ENCODE results near the gene GID4.

The GID4 gene

DNA sequence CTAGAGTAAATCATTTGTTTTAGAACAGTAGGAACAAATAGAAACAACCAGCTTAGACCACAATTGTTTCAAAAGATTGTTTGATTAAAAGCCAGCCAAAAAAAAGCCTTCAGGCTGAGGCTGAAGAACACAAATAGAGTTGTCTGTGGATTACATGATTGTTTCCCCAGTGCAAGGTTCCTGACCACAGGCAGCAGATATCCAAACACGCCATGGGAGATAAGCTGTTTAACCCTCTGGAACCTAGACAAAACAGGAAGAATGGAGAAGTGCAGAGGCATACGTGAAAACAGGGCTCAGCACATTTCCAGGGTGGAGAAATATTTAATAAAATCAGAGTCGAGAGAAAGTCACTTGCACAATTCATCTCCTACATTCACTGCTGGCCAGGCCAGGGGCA lies 21.2 kb upstream of the GID4 start:
- no peak for DNase-seq

DNA sequence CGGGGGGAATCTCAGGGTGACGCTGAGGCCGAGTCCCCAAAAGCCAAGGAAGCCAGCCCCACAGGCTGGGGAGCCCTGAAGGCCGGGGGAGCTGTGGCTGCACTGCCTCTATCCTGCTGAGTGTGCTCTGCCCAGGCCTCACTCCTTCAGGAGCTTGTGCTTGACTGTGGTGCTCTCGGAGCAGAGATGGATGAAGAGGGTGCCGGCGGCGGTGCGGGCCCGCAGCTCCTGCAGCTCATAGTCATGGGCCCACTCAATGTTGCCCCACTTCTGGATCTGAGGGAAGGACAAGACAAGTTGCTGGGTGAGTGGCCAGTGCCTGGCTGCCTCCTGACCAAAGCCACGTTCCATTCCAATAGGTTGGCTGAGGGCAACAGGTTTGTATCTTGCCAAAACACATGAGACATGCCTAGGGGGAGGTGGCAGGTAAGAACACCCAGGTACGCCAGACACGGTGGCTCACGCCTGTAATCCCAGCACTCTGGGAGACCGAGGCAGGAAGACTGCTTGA lies 20.7 kb upstream of the GID4 start:
- DNase-seq = no peak

DNA sequence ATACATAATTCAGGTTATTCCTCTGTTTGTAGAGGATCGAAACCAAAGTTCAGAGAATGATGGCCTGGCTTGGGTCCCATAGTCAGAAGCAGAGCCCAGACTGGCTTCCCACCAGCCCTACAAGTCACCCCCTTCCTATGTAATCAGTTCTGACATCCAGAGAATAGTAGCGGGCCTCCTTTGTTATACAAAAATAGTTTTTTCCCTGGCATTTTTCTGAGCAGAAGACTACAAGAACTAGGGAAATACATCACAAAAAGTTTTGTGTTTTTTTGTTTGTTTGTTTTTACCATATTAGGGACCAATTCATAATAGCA lies 19.4 kb upstream of the GID4 start:
- no peak for DNase-seq

DNA sequence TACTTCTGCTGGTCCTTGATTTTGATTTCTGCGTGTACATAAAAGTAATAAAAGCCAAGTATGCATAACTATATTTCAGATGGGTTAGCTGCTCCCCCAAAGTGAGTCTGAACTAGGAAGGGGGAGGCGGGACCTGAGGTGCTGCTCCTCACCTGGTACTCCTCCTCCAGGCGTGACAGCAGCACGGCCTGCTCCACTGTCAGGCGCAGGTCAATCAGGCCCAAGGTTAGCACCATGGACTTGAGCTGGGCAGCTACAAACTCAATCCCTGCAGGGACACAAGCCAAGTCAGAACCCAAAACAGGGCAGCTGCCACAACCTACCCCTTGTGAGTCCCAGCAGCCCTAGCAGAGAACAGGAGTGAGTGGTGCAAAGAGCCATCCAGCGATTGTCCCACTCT lies 18.2 kb upstream of the GID4 start:
- no peak for DNase-seq

DNA sequence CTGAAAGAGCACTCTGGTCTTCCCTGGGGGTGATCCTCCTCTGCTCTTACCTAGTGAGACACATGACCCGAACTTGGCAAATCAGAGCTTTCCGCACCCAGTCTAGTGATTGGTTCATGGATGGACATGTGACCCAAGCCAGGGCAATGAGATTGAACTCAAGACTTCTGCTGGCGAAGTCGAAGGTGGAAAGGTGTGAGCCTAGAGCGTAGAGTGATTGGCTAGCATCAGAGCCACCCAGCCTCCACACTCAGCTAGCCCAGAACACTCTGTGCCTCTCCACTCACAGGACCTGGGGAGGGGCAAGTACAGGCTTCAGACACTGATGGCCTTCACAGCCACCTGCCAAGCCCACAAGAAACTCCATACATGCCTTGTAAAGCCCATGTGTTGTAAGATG lies 17.8 kb upstream of the GID4 start:
- no peak for DNase-seq

DNA sequence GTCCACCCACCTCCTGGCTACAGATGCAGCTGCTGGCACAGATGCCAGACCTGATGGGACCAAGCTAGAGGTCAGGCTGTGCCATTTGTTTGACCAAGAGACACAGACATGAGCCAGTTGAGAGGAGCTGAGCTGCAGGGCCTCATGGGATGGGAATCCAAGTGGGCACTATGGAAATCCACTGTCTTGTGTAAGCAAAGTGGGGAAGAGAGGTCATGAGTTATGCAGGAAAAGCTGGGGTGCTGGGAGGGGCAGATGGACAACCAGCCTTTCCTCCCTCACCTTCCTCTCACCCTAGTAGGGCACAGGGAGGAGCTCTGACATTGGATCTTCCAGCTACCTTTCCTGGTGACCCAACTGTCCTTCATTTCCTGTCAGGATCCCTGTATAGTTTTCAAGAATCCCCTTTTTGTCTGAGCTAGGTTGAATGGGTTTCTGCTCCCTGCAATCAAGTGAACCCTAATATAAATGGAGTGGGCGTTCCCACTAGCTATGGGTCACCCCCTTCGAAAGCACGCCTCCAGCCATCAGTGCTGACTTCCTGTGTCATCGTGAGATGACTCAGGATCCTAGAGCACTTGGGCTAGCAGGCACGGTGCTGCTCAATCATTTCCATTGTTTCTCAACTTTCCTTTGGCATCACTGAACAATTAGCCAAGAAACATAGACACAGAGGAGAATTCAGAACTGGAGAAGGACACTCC lies 13.8 kb upstream of the GID4 start:
- no peak for DNase-seq

DNA sequence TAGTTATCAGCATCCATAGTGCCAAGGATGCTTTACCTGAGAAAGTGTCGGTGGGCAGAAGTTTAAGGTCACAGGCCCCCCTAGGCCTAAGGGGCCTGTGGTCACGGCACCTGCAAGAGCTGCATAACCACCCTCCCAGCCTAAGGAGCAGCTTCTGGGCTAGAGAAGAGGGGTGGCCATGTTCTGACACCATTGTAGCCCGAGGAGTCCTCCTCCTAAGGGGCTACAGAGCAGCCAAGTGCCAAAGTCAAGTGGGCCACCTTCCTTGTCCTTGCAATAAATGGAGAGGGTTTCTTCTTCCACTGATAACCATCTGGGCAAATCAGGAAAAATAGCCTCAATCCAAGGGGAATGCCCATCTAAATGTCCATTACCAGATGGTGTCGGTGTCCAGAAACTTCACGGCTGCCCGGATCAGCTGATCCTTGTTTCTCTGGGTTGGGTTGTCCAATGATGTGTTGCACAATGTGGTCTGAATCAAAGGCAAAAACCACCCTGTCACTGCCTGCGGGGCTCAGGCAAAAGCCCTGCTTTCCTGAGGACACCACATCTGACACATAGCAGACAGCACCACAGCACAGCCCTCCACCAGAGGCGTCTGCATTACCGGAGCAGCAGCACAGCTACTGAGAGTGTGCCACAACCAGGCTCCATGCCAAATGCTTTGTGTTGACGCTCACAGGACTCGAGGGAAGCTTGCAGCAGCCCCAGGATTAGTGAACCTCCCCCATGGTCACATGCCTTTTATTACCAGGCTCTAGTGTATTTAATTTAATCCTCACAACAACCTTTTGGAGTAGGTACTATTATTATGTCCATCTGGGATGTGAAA lies 13.0 kb upstream of the GID4 start:
- peak; percentile 66 for DNase-seq

DNA sequence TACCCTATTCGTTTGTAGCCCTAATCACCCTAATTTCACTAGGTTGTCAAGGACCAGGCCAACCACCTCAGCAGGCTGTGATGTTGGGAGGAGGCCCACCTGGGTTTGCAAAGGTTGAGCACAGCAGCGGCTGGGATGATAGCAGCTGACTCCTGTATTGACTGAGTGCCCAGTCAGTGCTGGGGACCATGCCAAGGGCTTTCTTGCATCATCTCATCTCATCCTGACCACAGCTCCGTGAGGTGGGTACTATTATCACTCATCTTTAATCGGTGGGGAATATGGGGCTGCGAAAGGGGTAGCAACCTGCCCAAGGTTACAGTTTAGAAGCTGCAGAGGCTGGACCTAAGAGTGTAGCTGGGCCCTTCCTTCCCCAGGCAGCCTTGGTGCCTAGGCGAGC lies 11.9 kb upstream of the GID4 start:
- no peak for DNase-seq

DNA sequence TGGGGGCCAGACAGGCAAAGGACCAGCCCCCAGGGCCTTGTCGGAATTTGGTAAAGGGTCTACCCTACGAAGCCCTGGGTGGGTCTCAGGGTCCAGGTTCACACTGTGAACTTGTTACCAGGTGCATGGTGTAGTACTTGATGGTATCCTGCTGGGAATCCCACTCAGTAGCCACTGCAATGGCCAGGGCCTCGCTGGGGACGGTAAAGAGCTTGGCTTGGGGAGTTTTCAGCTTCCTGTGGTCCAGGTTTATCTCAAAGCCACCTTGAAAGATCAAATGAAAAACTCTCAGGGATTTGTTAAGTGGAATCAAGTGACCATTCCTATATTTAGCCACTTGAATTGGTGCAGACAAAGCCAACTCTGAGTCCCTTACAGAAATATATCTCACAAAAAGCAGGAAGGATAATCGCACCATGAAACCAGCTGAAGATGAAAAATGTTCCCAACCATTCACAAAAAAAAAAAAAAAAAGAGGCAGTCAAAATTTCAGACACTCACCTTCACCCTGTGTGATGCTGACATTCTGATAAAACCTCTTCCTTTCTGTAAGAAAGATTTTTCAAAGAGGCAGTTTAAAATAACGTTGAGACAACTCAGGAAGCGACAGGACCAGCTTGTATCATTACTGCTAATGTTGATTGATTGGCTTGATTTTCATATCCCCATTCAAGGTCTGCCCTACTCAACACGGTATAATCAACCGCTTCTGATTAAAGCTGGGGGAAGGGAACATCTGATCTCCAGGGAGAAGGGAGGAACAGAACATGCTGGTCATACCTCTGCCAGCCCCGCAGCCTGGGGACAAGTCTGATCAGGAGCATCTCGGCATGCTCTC lies 10.9 kb upstream of the GID4 start:
- peak; percentile 55 for DNase-seq

DNA sequence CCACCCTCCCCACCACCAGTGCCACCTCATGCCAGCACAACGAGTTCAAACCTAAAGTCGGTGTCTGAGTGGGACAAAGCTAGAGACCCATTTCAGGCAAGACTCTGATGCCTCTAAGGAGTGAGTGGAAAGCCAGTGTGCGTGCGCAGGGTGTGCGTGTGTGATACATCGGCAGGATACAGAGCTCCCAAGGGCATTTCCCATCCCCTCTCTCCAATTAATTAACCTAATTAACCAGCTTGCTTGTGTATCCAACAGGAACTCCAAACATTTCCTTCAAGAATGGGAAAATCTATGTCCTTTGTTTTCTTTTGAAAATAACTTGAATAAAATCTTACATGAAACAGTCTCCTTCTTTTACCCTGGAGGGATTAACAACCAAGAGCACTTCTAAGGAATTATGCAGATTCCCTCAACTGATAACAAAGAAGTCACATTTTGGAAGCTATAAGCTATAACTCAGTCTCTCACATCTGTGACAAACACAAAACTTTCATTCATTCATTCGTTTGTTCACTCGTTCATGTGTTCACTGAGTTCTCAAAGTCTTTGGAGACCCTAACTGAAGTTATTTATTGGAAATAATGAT lies 10.2 kb upstream of the GID4 start:
- no peak for DNase-seq

DNA sequence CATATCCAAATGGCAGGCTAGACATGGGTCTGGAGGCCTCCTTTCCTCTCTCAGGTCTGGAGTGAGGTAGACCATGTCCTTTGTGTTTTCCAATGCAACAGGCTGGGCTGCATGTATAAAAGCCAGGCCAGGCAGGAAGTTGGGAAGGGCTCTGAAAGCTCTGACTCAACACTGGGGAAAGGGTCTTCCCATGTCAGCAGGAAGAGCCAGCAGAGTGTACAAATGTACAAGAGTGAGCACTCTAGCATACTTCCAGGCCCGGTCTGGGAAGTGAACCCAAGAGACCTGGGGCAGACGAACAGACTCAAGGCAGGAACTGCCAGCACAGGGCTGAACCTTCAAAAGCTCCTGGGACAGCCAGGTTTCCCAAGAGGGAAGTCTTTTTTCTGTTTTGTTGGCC lies 7.3 kb upstream of the GID4 start:
- DNase-seq = no peak

DNA sequence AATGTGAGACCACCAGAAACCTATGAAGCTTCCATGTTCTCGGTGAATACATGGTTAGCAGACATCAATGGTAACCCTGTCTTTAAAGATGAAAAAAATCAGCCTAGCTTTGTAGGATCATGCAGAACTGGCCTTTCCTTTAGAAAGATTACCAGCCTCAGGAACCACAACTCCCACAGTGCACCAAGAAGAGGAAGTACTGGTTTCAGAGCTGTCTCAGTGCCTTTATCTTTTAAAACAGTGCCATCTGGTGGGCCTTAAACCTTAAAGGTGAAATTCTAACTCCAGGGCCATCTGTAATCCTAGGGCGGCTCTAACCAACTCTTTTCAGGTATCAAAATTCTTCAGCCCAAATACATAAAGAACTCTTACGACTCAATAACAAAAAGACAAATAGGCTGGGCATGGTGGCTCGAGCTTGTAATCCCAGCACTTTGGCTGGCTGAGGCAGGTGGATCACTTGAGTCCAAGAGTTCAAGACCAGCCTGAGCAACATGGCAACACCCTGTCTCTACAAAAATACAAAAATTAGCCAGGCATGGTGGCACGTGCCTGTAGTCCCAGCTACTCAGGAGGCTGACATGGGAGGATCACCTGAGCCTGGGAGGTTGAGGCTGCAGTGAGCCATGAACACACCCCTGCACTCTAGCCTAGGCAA lies 5.6 kb upstream of the GID4 start:
- peak; percentile 95 for DNase-seq

DNA sequence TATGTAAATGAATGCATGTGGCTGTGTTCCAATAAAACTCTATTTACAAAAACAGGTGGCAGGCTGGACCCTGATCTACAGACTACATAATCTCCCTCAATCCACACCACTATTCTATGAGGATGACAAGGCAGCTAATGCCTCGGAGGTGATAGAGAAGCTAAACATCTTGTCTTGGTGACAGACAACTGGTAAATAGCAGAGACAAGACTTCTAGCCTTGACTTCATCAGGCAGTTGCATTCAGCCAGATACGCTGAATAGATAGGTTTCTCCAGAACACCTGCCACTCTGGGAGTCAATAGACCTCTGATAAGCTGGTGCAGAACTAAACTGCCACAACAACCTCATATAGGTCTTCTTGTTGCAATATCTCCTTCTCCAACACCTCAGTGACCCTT lies 3.5 kb upstream of the GID4 start:
- DNase-seq = no peak

DNA sequence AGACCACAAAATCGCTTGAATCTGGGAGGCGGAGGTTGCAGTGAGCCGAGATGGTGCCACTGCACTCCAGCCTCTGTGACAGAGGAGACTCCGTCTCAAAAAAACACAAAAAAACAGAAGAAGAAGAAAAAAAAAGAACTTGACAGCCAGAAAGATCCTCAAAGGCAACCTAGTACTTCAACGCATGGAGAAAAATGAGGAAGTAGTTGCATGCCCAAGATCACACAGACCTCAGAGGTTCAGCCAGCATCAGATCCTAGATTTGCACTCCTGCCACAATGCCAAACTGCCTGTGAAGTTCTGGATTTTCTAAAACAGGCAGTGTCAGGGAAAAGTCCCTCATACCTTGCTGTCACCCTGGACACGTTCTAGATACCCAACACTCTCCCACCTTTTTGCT lies 1.7 kb upstream of the GID4 start:
- no peak for DNase-seq

DNA sequence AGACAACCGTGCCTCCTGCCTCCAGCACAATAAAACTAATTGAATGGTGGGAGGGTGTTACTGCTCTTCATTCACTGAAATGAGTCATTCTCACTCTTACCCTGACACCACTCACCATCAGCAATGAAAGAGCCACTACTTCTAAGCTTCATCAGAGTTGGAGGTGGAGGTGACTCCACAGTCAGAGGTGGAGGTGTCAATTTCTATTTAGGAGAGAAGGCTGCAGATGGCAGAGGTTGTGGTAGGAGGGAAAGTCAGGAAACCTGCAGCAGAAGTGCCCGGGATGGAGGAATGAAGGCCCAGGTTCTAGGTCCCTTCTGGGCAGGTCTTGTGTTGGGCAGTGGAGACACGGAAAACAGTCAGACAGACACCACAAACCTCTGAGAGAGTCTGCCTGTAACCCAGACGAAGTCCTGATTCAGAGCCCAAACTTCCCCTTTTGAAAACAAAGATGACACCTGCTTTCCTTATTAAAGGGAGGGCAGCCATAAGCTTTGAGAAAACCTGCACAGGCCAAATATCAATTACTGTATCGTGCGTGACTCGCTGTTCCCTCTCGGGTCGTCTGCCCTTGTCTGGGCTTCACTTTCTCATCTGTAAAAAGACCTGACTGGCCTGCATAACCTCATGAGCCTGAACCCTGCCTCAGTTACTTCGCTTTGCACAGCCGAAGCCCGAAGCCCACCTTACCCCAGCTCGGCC lies 908 bp upstream of the GID4 start:
- DNase-seq = no peak

DNA sequence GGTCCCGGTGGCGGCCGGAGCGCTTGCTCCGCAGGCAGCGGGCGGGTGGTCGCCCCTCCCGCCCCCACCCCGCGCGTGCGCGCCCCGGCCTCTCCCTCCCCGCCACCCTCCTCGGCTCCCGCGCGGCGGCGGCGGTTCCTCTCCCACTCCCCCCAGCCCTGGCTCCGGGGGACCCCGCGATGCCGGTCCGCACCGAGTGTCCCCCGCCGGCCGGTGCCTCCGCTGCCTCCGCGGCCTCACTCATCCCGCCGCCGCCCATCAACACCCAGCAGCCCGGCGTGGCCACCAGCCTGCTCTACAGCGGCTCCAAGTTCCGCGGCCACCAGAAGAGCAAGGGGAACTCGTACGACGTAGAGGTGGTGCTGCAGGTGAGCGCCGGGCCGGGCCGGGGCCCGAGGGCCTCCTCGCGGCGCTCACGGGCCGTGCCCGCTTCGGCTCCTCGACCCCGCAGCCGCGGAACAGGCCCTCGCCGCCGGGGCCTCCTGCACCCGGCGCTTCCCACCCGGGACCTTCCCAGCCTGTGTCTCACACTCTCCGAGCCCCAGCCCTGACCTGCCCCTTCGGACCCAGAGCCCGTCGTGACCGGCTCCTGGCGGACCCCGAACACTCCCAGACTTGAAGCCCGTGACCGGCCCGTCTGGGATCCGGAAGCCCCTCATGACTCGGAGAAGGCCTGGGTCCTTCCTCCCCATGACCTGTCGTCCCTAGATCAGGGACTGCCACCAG lies 490 bp downstream of the GID4 start:
- peak; percentile 32 for DNase-seq

DNA sequence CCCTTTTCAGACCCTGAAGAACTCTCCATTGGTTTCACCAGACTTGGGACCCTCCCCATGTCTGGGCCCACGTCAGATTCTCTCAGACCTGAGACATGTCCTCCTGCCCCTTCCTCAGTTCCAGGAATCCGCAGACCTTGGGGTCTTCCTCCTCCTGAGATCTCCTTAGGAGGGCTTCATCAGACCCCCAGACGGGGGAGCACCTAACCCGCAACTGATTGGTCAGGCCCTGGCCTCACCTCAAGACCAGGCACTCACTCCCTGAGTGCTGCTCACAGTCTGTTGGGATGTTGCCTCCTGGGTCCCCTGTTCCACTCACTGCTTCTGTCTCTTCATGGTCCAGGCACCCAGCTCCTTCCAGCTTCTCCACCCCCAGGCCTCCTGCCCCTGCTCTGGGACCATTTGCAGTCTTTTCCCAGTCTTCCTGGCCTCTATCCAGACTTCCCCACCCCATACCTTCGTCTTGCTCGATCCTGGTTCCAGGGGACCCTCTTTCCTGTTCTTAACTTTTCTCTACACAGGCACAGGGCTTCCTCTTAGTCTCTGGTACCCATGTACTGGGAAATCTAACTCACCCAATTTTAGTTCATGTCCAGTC lies 1.2 kb downstream of the GID4 start:
- DNase-seq = no peak

DNA sequence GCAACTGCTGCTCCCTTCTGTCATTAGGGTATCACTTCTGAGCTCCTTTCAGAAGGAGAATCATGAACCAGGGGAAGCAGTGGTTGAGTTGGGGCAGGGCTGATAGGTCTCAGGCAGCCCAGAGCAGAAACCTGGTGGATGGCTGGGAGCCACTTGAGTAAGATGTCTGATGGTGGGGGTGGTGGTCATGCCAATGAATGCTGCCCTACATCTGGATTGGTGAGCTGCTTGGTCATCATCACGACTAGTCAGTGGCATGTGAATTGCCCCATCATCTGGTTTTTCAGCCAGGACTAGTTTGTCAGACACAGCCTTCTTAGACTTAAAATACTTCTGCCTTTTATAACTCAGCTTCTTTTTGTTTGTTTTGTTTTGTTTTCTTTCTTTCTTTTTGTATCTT lies 2.6 kb downstream of the GID4 start:
- no peak for DNase-seq

DNA sequence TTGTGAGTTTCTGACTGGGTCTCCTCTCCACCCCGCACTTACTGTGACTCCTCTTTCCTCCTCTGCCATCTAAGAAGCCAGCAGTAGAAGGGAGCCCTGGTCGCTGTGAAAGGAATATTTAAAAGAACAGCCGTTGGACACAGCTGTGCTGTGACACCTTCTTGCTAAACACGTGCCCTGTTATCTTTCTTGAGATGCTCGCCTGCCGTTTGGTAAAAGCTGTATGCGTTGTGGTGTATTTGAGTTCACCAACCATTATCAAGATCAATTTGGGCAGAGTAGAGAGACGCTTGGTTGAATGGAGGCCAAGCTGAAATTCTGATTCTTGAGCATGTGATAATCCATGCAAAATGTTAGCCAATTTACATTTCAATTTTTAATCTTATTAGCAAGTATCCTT lies 3.8 kb downstream of the GID4 start:
- no peak for DNase-seq

DNA sequence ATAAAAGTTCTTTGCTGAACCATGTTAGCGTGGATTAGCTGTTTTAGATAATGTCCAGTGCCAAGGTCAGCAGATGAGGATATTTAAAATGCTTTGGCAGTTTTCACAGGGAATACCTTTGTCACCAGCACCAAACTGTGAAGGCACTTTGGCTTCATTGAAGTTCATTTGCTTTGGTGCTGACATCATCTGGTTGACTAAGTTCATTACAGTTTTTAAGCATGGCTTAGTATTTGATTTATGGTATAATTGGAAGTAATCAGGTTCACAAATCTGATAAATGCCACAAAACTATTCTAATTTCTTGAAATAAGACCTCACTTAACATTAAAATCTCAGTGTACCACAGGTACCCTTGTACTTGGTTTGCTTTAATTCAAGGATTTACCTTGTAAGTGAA lies 4.3 kb downstream of the GID4 start:
- peak; percentile 20 for DNase-seq

DNA sequence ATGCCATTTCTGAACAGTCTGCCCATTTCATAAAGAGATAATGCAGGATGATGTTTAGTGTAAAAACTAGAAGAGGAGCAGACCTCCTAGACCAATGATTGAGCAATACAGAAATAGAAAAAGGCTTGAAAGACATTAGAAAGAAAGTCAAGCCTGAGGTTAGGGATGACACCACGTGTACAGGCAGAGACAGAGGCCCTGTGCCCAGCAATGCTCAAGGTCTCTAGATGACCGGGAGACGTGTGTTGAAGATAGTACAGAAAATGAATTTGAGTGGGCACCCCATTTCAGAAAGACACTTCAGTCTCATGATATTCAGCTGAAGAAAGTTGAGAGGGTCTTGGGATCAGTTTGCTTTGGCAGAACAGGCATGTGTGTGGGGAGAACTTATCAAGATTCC lies 5.4 kb downstream of the GID4 start:
- no peak for DNase-seq

All from NCI-H2171 treated with DMSO at 0.1 percent for 48 hours (cell line).